K562 (cell line): Measurements from ENCODE around the gene VGF. TPM values are rescaled to one million over a fixed set of nuclear protein-coding genes. Genes with fewer than 3 reads are reported as not detected.

Experiments used
- BCLAF1 ChIP-seq, 2 experiments: fragments of 450-650 bp in 1 of 2; IDR thresholded peaks; 2 replicates each; pipeline ENCODE4 v1.6.1; 2011 to 2017; ENCODE audit warnings: low read depth in 2 of 2, antibody characterized with exemption in 1 of 2, borderline replicate concordance in 1 of 2, low read length in 1 of 2, mild to moderate bottlenecking in 1 of 2, mixed read lengths in 1 of 2; ENCODE audit not compliant: control insufficient read depth in 1 of 2
- CEBPG ChIP-seq, 3 experiments: fragments of 200-800 bp in 1 of 3; sonication (Bioruptor generic) in 1 of 3; sonication (generic) in 1 of 3; formaldehyde crosslinking in 1 of 3; IDR thresholded peaks in 2 of 3; conservative IDR thresholded peaks in 1 of 3; 2 replicates each; pipeline versions ENCODE4 v1.6.1 to v1.8.0; 2016 to 2022; ENCODE audit warnings: missing compliant biosample characterization in 2 of 3, missing genetic modification characterization in 2 of 3, mild to moderate bottlenecking in 1 of 3, missing genetic modification reagents in 1 of 3
- COPS2 ChIP-seq: fragments of 450-650 bp; conservative IDR thresholded peaks from 2 replicates; pipeline ENCODE4 v1.6.1; 2016; ENCODE audit warnings: mild to moderate bottlenecking, moderate library complexity
- KAT2B ChIP-seq: IDR thresholded peaks from one replicate; pipeline ENCODE4 v1.6.1; 2012; ENCODE audit warnings: low read depth, mild to moderate bottlenecking, control low read depth, inconsistent platforms, low read length, moderate library complexity
- MCM2 ChIP-seq: fragments of 450-650 bp; IDR thresholded peaks from 2 replicates; pipeline ENCODE4 v1.6.1; 2017; ENCODE audit warnings: low read depth, mild to moderate bottlenecking
- MED1 ChIP-seq: sonication (generic); formaldehyde crosslinking; IDR thresholded peaks from 2 replicates; pipeline ENCODE4 v1.8.1; 2023; ENCODE audit warnings: missing genetic modification reagents, borderline replicate concordance
- NELFE ChIP-seq: IDR thresholded peaks from 2 replicates; pipeline ENCODE4 v1.6.1; 2011; ENCODE audit warnings: mild to moderate bottlenecking; ENCODE audit not compliant: insufficient read depth, insufficient read length
- NEUROD1 ChIP-seq: fragments of 150-350 bp; IDR thresholded peaks from 2 replicates; pipeline ENCODE4 v1.6.1; 2014; ENCODE audit warnings: borderline replicate concordance, low read length, low read depth; ENCODE audit not compliant: partially characterized antibody
- NFE2L1 ChIP-seq: fragments of 450-650 bp; IDR thresholded peaks from 2 replicates; pipeline ENCODE4 v1.6.1; 2016; ENCODE audit warnings: missing genetic modification characterization, low read depth, mild to moderate bottlenecking, missing compliant biosample characterization, moderate library complexity, borderline replicate concordance
- PHF8 ChIP-seq: fragments of 200-600 bp; sonication (generic); IDR thresholded peaks from 2 replicates; pipeline ENCODE4 v1.6.1; 2012; ENCODE audit warnings: mixed run types, mild to moderate bottlenecking, inconsistent platforms, low read length, moderate library complexity, borderline replicate concordance
- RBM22 ChIP-seq: fragments of 200-400 bp; formaldehyde crosslinking; IDR thresholded peaks from 2 replicates; pipeline ENCODE4 v1.6.1; 2018; ENCODE audit warnings: low read length, low read depth; ENCODE audit not compliant: poor library complexity, severe bottlenecking
- SETDB1 ChIP-seq: IDR thresholded peaks from one replicate; pipeline ENCODE4 v1.6.1; 2012; ENCODE audit warnings: low read length, control low read depth, inconsistent platforms
- SRSF9 ChIP-seq: fragments of 200-400 bp; formaldehyde crosslinking; IDR thresholded peaks from 2 replicates; pipeline ENCODE4 v1.6.1; 2017; ENCODE audit warnings: low read depth, low read length, borderline replicate concordance
- STAT5A ChIP-seq: IDR thresholded peaks from 2 replicates; pipeline ENCODE4 v1.6.1; 2012; ENCODE audit warnings: low read length, inconsistent platforms, borderline replicate concordance
- TEAD4 ChIP-seq, 2 experiments: sonication (generic) in 1 of 2; formaldehyde crosslinking in 1 of 2; IDR thresholded peaks; 2 replicates each; pipeline versions ENCODE4 v1.6.1 to v1.8.0; 2012 to 2022; ENCODE audit warnings: borderline replicate concordance in 1 of 2, inconsistent platforms in 1 of 2, low read length in 1 of 2, mild to moderate bottlenecking in 1 of 2, missing genetic modification reagents in 1 of 2
- ZNF445 ChIP-seq: fragments of 250-450 bp; sonication (Bioruptor Pico); IDR thresholded peaks from 2 replicates; pipeline ENCODE4 v1.4.0; 2020; ENCODE audit warnings: low read depth, mild to moderate bottlenecking, moderate library complexity
- polyA plus RNA-seq, 8 experiments: library from polyadenylated mRNA; depleted of rRNA in 4 of 8; stranded (reverse) in 5 of 8; unstranded in 3 of 8; fragments of >200 nt; fragmentation: Nextera tagmentation in 2 of 8; fragmentation: Illumina TruSeq in 1 of 8; extraction: Ambion mirVana in 2 of 8; extraction: Trizol in 1 of 8; gene quantifications; 2 replicates each; pipeline versions ENCODE4 v1.2.1 to v1.2.3, GENCODE V29; 2011 to 2014; ENCODE audit warnings: inconsistent platforms in 1 of 8, missing spikeins in 1 of 8
- total RNA-seq, 7 experiments: library from RNA; depleted of rRNA in 6 of 7; stranded (reverse); fragments of >200 nt in 6 of 7; fragmentation: Illumina TruSeq in 2 of 7; extraction: Trizol in 2 of 7; gene quantifications; 2 replicates each; pipeline versions ENCODE4 v1.2.1 to v1.2.3, GENCODE V29; 2011 to 2021; ENCODE audit warnings: low replicate concordance in 1 of 7
- TF ChIP-seq, protein P1 (sequence below): fragments of 150-350 bp; conservative IDR thresholded peaks from 2 replicates; pipeline ENCODE4 v1.6.1; 2014; ENCODE audit warnings: low read length
- TF ChIP-seq, protein P2 (sequence below): fragments of 250-450 bp; sonication (Bioruptor Pico); IDR thresholded peaks from 2 replicates; pipeline ENCODE4 v1.4.0; 2020; ENCODE audit warnings: mild to moderate bottlenecking

VGF gene
- total and polyA plus RNA-seq, 9 of the 15 experiments (the other 6 are each of a cell fraction or from before 2014, with no cell fraction given): 0.03 to 5.7 (median 0.34) TPM

DNA sequence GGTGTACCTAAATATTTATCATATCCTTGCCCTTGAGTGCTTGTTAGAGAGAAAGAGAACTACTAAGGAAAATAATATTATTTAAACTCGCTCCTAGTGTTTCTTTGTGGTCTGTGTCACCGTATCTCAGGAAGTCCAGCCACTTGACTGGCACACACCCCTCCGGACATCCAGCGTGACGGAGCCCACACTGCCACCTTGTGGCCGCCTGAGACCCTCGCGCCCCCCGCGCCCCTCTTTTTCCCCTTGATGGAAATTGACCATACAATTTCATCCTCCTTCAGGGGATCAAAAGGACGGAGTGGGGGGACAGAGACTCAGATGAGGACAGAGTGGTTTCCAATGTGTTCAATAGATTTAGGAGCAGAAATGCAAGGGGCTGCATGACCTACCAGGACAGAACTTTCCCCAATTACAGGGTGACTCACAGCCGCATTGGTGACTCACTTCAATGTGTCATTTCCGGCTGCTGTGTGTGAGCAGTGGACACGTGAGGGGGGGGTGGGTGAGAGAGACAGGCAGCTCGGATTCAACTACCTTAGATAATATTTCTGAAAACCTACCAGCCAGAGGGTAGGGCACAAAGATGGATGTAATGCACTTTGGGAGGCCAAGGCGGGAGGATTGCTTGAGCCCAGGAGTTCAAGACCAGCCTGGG lies 27.0 kb downstream of the VGF start (continued):
- TF ChIP-seq, protein P1, sequence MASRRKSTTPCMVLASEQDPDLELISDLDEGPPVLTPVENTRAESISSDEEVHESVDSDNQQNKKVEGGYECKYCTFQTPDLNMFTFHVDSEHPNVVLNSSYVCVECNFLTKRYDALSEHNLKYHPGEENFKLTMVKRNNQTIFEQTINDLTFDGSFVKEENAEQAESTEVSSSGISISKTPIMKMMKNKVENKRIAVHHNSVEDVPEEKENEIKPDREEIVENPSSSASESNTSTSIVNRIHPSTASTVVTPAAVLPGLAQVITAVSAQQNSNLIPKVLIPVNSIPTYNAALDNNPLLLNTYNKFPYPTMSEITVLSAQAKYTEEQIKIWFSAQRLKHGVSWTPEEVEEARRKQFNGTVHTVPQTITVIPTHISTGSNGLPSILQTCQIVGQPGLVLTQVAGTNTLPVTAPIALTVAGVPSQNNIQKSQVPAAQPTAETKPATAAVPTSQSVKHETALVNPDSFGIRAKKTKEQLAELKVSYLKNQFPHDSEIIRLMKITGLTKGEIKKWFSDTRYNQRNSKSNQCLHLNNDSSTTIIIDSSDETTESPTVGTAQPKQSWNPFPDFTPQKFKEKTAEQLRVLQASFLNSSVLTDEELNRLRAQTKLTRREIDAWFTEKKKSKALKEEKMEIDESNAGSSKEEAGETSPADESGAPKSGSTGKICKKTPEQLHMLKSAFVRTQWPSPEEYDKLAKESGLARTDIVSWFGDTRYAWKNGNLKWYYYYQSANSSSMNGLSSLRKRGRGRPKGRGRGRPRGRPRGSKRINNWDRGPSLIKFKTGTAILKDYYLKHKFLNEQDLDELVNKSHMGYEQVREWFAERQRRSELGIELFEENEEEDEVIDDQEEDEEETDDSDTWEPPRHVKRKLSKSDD: no peak; the same call in 1 of the 2 replicates
- TF ChIP-seq RBM22 (no peak), NEUROD1 (peak; percentile 89), KAT2B (no peak), NELFE (no peak), ZNF445 (CRISPR knock-in tag) (no peak), MED1 (CRISPR knock-in tag) (no peak), STAT5A (peak; percentile 43; the same call in 1 of the 2 replicates), CEBPG (CRISPR knock-in tag; IDR thresholded peaks at IDR 0.05) (no peak), CEBPG (tag; conservative IDR thresholded peaks at IDR 0.05 in 1 of 2, IDR thresholded peaks at IDR 0.05 in 1 of 2) (no peak), COPS2 (no peak), NFE2L1 (tag) (no peak), SETDB1 (no peak), MCM2 (no peak), BCLAF1 (IDR thresholded peaks at IDR 0.05; ENCODE audit: borderline replicate concordance in 1 of 2, control insufficient read depth in 1 of 2, low read depth in 2 of 2, low read length in 1 of 2) (no peak), TEAD4 (IDR thresholded peaks at IDR 0.05; ENCODE audit: low read length) (peak; percentile 59; the same call in 1 of the 2 replicates), TEAD4 (CRISPR knock-in tag; IDR thresholded peaks at IDR 0.05; ENCODE audit: borderline replicate concordance) (no peak), SRSF9 (no peak), PHF8 (peak; percentile 40; the same call in 1 of the 2 replicates)
- TF ChIP-seq, protein P2, sequence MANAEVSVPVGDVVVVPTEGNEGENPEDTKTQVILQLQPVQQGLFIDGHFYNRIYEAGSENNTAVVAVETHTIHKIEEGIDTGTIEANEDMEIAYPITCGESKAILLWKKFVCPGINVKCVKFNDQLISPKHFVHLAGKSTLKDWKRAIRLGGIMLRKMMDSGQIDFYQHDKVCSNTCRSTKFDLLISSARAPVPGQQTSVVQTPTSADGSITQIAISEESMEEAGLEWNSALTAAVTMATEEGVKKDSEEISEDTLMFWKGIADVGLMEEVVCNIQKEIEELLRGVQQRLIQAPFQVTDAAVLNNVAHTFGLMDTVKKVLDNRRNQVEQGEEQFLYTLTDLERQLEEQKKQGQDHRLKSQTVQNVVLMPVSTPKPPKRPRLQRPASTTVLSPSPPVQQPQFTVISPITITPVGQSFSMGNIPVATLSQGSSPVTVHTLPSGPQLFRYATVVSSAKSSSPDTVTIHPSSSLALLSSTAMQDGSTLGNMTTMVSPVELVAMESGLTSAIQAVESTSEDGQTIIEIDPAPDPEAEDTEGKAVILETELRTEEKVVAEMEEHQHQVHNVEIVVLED: no peak
